ENCODE data around the gene QRFP.

QRFP gene

DNA sequence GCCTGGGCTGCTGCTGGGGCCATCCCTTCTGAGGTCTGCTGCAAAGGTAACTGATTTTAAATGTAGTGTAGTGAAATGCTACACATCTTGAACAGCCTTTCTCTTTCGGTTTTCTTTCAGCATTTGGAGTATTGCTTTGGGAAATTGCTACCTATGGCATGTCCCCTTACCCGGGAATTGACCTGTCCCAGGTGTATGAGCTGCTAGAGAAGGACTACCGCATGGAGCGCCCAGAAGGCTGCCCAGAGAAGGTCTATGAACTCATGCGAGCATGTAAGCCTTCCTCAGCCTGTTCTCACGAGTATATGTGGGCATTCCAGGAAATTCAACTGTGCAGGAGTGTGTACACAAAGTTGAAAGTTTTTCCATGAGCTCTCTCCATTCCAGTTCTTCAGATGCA is 18.3 kb downstream of the QRFP start:
- in situ Hi-C loops (cut with MboI; ENCODE audit: low sequenced_read_pairs) = no loop called here

DNA sequence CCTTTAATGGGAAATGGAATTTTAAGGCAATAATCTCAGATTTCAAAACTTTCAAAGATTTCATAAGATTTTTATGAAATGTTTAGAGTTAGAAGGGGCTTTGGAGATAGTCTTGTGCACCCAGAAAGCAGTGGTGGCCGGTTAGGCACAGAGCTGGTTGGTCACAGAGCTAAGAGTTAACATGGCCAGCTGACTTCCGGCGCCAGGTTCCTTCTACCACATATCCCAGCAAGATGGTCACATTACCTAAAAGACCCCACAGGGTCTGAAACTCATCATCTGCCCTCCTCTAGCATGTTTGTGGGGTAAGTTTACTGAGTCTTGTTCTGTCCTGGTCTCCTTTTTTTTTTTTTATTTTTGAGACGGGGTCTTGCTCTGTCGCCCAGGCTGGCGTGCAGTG is 19.3 kb downstream of the QRFP start:
- in situ Hi-C loops (cut with MboI; ENCODE audit: low sequenced_read_pairs) = no loop called here

DNA sequence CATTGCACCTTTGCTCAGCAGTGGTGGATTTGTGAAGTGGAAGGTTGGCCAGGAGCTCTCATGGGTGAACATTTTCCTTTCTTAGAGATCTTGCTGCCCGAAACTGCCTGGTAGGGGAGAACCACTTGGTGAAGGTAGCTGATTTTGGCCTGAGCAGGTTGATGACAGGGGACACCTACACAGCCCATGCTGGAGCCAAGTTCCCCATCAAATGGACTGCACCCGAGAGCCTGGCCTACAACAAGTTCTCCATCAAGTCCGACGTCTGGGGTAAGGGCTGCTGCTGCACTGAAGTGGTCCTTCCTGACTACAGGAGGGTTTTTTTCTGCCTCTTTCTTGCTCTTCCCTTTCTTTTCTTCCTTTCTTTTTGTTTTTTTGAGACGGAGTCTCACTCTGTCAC is 21.8 kb downstream of the QRFP start:
- in situ Hi-C loops (cut with MboI; ENCODE audit: low sequenced_read_pairs) = no loop called here

DNA sequence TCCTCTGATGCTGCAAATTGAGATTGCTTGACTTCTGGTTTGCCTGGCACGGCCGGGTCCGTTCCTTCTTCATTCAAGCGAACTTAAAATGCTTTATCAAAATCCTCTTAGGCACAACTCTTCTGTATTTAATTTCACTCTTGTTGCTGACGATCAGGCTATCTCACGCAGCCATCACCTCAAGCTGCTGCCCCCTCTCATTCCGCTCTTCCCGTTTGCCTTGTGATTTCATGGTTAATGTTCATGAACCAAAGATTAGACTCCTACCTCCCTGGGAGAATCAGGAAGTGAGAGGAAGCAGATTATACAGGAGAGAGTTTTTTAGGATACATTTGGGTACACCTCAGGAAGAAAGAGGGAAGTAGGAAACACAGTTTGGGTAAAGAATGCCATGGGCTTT is 22.6 kb downstream of the QRFP start:
- in situ Hi-C loops (cut with MboI; ENCODE audit: low sequenced_read_pairs) = no loop called here

DNA sequence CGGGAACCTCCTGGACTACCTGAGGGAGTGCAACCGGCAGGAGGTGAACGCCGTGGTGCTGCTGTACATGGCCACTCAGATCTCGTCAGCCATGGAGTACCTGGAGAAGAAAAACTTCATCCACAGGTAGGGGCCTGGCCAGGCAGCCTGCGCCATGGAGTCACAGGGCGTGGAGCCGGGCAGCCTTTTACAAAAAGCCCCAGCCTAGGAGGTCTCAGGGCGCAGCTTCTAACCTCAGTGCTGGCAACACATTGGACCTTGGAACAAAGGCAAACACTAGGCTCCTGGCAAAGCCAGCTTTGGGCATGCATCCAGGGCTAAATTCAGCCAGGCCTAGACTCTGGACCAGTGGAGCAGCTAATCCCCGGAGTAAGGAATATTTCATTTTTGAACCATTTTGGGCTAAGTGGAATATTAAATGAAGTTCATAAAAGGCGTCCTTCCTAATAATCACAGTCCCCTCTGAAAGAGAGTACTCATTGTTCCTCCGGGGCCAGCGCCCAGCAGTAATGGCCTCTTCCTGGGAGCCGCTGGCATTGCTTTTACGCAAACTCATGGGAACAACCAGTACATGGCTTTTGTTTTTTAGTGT is 23.6 kb downstream of the QRFP start:
- in situ Hi-C loops (cut with MboI; ENCODE audit: low sequenced_read_pairs) = no loop called here

DNA sequence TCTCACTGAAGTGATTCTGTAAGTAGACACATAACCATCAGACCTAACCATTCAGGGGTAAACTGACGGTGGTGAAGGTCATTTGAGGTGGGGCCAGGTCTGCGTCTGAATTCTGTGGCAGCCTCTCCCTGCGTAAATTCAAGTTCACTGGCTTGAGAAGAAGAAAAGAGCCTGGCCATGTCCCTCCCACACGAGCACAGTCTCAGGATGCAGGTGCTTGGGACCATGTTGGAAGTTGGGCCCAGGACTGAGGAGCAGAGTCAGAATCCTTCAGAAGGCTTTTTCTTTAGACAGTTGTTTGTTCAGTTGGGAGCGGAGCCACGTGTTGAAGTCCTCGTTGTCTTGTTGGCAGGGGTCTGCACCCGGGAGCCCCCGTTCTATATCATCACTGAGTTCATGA is 24.1 kb downstream of the QRFP start:
- in situ Hi-C loops (cut with MboI; ENCODE audit: low sequenced_read_pairs) = no loop called here

DNA sequence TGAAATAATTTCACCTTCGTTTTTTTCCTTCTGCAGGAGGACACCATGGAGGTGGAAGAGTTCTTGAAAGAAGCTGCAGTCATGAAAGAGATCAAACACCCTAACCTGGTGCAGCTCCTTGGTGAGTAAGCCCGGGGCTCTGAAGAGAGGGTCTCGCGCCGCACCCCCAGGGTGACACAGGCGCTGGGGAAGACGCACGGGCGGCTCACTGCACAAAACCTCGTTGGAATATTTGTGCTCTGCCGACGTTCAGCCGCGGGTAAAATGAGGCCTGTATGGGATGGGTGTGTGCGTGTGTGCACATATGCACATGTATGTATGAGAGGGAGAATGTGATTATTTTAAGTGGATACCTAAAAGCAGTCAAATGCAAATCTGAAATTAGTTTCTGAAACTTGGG is 24.5 kb downstream of the QRFP start:
- in situ Hi-C loops (cut with MboI; ENCODE audit: low sequenced_read_pairs) = no loop called here

DNA sequence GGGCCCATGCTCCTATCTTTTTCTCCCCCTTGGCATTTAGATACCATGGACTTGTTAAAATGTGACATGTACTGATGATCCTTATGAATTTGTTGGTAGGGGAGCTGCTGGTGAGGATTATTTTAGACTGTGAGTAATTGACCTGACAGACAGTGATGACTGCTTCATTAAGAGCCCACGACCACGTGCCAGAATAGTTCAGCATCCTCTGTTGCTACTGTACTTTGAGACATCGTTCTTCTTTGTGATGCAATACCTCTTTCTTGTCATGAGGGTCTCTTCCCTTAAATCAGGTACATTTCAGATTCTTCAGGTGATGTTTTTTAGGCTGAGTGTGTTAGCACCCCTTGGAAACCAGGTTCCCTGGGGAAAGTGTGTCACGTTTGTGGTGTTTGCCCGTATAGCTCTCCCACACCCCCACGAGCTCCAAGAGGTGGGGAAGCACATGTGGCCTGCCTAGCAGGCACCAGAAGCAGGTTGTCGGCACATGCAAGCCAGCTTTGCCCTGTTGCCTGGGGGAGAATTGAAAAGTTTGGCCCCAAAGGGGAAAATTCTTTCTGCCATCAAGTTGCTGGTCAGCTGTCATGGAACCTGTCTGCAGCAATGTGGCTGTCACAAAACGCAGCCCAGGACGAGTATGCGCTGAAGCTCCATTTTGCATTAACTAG is 25.1 kb downstream of the QRFP start:
- in situ Hi-C loops (cut with MboI; ENCODE audit: low sequenced_read_pairs) = no loop called here

DNA sequence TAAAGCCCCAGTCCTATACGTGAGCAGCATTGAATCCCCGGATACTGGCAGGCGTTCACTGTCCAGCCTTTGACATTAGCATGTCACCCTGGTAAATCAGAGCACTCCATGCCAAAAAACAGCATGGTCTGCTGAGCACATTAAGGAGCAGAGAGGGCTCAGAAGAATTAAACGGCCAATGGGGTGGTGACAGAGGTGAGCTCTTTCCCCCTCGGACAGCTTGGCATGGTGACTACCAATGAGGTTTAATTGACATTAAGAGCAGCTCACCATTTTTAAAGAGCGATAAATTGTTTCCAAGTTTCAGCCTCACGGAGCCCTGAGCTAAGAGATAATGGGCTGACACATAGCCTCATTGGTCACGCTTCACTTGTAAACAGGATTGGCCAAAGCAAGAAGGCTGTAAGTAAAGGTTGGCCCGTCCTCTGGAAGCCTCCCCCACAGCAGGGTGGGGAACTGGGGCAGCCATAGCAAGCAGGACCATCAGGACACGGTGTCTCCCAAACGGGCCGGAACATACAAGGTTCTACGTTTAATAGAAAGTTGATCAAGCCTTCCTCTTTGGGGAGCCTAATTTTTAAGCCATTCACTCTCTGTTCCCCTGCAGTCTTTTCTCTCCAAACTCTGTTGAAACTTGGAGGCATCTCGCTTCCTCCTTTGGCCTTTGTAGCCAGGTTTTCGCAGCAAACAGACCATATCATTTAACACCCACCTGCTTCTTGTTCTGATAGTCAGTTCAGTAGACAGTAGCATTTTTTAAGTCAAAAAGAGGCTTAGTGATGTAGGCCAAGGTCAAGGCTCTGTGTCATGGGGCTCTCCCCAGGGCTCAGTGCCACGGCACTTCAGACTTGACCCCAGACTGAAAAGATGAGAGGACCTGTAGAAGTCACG is 25.9 kb downstream of the QRFP start:
- in situ Hi-C loops (cut with MboI; ENCODE audit: low sequenced_read_pairs) = no loop called here

DNA sequence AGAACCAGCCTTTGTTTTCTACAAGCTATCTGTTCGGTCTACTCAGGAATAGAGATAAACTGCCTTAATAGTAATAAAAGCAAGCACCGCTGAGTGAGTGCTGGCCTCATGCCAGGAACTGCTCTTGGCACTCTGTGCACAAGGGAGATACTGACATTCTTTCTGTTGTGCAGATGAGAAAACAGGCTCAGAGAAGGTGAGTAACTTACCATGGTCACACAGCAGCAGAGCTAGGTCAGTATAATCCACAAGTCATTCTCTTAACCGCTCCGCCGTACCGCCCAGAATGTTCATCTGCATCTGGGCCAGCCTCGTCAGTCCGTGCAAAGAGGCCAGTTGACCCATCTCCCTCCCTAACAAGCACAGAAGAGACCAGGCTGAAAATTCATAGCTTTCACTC is 27.4 kb downstream of the QRFP start:
- in situ Hi-C loops (cut with MboI; ENCODE audit: low sequenced_read_pairs) = loop anchor here (10.0 kb wide), 1 partner anchor 164 kb away; no protein-coding TSS in a partner anchor

DNA sequence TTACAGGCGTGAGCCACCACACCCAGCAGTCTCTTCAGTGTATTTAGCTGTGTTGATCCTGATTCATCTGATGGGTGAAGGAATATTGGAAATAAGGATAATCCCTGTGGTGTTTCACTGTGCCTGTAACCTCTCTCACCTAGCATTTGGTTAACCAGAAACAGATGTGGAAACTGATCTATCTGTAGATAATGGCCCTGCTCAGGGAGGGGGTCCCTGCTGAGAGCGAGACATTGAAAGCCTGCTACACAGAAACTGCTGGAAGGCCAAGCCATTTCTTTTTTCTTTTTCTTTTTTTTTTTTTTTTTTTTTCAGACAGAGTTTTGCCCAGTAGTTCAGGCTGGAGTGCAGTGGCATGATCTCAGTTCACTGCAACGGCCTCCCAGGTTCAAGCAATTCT is 28.4 kb downstream of the QRFP start:
- in situ Hi-C loops (cut with MboI; ENCODE audit: low sequenced_read_pairs) = loop anchor here (10.0 kb wide), 1 partner anchor 163 kb away; no protein-coding TSS in a partner anchor

DNA sequence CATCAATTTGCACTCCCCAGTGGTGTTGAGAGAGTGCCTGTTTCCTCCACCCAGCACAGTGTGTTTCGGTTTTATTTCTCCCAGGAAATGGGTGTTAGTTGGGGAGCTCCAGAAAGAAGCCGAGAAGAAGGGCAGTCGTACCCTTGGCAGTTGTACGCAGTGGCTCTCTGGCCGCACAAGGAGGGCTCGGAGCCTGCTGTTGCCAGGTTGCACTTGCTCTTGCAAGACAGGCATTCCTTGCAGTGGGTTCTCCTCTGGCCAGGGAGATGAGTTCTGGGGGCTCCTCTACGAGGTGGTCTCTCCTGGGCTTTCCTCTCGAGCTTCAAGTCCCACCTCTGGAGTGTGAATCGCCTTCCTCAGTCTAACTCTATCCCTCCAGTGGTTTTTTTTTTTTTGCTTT is 29.1 kb downstream of the QRFP start:
- in situ Hi-C loops (cut with MboI; ENCODE audit: low sequenced_read_pairs) = loop anchor here (10.0 kb wide), 1 partner anchor 163 kb away; no protein-coding TSS in a partner anchor

DNA sequence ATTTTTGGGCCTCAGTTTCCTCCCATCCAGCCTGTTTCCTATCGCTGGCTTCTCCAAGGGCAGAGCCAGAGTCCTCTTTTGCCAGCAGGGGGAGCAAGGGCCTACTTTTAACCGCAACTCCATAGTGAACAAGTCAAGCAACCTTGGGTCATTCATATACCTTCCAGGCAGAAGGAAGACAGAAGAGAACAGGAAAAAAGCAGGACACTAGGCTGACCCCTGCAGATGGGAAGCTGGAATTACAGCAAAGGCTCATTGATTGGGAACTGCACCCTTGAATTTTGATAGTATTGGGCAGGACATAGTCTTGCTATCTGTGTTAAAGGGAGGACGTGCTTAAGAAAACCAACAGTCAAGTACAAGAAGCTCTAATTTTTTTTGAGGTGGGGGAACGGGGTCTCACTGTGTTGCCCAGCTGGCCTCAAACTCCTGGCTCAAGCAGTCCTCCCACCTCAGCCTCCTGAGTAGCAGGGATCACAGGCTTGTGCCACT is 30.1 kb downstream of the QRFP start:
- in situ Hi-C loops (cut with MboI; ENCODE audit: low sequenced_read_pairs) = loop anchor here (10.0 kb wide), 1 partner anchor 162 kb away; no protein-coding TSS in a partner anchor

DNA sequence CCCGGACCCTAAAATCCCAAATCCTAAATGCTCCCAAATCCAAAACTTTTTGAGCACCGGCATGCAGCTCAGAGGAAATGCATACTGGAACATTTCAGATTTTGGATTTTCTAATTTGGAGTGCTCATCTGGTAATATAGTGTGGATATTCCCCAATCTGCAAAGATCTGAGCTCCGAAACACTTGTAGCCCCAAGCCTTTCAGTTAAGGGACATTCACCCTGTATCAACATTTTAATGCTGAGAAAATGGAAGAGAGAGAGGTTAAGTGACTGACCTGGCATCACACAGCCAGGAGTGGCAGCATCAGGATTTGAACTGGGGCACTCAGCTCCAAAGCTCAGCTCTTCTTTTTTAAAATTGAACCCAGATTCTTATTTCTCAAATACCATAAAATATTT is 30.7 kb downstream of the QRFP start:
- in situ Hi-C loops (cut with MboI; ENCODE audit: low sequenced_read_pairs) = loop anchor here (10.0 kb wide), 1 partner anchor 161 kb away; no protein-coding TSS in a partner anchor

DNA sequence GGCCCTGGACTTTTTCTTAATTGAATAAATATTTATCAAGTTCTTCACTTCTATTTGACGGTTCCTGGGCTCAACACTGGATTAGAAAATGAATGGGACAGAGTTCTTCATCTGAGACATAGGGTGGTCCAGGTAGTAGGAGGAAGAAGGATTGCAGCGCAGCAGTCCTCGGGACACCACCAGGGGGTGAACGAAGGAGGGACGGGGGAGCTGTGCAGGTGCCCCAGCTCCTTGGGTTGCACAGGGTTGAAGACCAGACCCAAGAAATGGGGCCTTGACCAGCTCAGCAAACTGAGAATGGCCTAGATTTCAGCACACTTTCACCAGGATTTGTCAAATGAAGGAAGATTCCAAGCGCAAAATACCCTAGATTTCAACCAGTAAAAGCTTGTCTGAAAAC is 32.1 kb downstream of the QRFP start:
- in situ Hi-C loops (cut with MboI; ENCODE audit: low sequenced_read_pairs) = loop anchor here (10.0 kb wide), 1 partner anchor 160 kb away; no protein-coding TSS in a partner anchor

DNA sequence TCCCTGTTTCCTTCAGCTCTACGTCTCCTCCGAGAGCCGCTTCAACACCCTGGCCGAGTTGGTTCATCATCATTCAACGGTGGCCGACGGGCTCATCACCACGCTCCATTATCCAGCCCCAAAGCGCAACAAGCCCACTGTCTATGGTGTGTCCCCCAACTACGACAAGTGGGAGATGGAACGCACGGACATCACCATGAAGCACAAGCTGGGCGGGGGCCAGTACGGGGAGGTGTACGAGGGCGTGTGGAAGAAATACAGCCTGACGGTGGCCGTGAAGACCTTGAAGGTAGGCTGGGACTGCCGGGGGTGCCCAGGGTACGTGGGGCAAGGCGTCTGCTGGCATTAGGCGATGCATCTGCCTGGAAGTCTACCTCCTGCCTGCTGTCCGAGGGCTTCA is 33.9 kb downstream of the QRFP start:
- in situ Hi-C loops (cut with MboI; ENCODE audit: low sequenced_read_pairs) = loop anchor here (10.0 kb wide), 1 partner anchor 158 kb away; no protein-coding TSS in a partner anchor

DNA sequence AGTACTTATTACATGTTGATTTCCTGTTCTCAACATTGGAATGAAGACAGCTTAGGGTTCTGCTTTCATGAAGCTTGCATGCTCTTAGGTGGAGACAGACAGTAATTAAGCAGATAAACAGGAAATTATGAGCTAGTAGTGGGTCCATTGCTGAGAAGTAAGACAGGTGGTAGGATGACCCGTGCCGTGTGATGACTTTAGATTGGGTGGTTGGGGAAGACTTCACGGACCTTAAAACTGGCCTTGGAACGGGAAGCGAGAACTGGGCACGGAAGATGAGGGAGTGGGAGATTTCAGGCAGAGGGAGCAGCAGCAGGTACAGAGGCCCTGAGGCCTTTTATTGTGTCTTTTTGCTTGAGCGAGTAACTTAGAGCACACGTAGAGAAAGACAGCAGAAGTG is 34.4 kb downstream of the QRFP start:
- in situ Hi-C loops (cut with MboI; ENCODE audit: low sequenced_read_pairs) = loop anchor here (10.0 kb wide), 1 partner anchor 157 kb away; no protein-coding TSS in a partner anchor

DNA sequence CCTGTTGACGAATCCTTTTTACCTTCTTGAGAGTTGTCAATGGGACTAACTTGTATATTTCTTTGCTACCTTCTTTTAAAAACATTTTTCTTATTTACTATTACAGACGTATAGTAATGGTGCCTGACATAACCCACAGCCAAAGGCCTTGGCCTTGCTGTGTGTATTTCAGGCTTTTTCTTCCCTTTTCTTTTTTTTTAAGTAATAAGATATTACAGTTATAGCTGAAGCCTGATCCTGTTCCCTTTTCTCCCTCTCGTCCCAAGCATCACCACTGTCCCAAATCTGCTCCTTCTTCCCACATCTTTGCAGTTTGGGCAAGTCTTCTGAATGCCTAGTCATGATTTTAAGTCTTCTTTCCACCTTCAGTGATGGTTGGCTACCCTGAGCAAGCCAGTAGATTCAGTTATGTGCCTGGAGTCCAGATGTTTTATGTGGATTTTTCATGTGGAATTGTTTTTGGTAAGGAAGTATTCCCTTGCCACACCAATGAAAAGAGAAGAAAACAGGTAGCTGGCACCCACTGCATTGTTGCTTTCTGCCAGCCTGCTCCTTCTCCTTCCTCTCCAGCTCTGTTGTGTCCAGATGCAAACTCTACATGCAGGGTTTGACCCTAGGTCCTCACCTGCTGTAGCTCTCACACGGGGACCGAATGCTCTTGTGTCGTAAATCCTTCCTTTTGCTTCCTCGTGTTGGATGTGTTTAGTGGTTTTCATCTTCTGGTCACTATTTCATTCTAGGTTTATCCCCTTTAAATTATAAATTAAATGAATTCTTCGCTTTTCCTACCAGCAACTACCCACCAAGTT is 35.0 kb downstream of the QRFP start:
- in situ Hi-C loops (cut with MboI; ENCODE audit: low sequenced_read_pairs) = loop anchor here (10.0 kb wide), 1 partner anchor 157 kb away; no protein-coding TSS in a partner anchor

DNA sequence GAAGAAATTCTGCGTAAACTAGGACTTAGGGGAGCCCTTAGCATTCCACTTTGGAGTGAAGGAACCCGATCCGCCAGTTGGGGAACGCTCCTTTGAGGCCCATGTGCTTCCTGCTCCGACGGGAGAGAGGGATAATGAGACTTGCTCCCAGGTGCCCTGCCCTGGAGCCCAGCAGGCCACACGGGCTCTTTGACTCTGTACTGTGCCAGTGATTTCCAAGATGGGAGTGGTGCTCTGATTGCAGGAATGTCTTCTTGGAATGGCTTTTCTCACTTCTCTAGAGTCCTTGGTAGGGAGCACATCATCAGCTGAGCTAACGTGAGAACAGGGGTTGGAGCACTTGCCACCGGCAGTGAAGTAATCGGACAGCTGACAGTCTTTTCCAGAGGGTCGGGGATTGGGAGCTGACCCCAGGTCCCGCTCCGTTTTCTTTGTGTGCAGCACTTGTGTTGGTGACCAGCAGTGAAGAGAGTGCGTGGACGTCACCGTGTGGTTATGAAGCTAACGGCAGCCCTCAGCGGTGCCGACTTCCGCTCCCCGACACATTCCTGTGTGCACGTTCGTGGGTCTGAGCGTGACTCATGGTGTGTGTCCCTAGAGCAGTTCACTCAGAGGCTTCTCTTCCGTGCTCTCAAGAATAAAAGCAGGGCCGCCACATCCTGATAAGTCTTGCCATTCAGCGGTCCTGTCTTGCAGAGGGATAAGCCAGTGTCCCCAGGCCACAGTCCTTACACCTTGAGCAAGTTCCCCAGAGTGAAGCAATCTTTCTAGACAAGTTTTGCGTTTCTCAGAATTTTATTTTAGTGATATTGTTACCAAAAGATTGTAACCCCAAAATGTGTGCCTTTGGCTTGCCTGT is 35.9 kb downstream of the QRFP start:
- in situ Hi-C loops (cut with MboI; ENCODE audit: low sequenced_read_pairs) = loop anchor here (10.0 kb wide), 1 partner anchor 156 kb away; no protein-coding TSS in a partner anchor

Data from HL-60/S4 treated with phorbol 12-myristate 13-acetate at 8.2 ng/mL for 4 days and 3 days (cell line).